Choroid plexus epithelial cell (primary cell): Measurements from ENCODE around the gene SLC7A6OS.
"Not testable (repeated sequence)": the region's sequence is repeated elsewhere in the genome, so short reads cannot be mapped to it uniquely, and the experiment has no call there.

Experiments
- DNase-seq: peaks from one replicate; pipeline ENCODE4 v3.0.0-alpha.2; 2010; ENCODE audit warnings: low read depth
- H3K4me3 ChIP-seq: 2 replicates; pipeline ENCODE4 v1.5.1; 2011; ENCODE audit warnings: low read depth, mild to moderate bottlenecking, control low read depth, low read length, moderate library complexity
- TF ChIP-seq, protein P1 (sequence below): conservative IDR thresholded peaks from 2 replicates; pipeline ENCODE4 v1.5.1; 2011; ENCODE audit warnings: low read depth, mild to moderate bottlenecking, control low read depth, inconsistent platforms, low read length, moderate library complexity

The SLC7A6OS gene

DNA sequence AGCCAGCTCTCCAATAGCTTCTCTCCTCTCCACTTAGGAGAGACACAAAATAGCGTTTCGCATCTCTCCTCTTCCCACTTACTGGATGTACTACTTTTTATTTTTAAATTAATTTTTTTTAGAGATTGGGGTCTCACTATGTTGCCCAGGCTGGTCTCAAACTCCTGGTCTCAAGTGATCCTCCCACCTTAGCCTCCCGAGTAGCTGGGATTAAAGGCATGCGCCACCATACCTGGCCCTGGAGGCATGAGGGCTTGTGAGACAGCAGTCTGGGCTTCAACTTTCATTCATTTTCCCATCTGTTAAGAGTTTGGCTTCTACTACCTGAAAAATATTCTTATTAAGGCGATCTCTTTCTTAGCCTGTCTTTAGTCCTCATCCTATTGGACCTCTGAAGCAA lies 18.3 kb downstream of the SLC7A6OS start:
- TF ChIP-seq, protein P1, sequence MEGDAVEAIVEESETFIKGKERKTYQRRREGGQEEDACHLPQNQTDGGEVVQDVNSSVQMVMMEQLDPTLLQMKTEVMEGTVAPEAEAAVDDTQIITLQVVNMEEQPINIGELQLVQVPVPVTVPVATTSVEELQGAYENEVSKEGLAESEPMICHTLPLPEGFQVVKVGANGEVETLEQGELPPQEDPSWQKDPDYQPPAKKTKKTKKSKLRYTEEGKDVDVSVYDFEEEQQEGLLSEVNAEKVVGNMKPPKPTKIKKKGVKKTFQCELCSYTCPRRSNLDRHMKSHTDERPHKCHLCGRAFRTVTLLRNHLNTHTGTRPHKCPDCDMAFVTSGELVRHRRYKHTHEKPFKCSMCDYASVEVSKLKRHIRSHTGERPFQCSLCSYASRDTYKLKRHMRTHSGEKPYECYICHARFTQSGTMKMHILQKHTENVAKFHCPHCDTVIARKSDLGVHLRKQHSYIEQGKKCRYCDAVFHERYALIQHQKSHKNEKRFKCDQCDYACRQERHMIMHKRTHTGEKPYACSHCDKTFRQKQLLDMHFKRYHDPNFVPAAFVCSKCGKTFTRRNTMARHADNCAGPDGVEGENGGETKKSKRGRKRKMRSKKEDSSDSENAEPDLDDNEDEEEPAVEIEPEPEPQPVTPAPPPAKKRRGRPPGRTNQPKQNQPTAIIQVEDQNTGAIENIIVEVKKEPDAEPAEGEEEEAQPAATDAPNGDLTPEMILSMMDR = no peak
- H3K4me3 ChIP-seq = no peak overlapping the region
- DNase-seq = no peak

GRCh38 chr16:68291227-68291626 lies 19.5 kb downstream of the SLC7A6OS start:
- no peak overlapping the region for H3K4me3 ChIP-seq
- DNase-seq = no peak
- TF ChIP-seq, protein P1 = no peak

GRCh38 chr16:68290450-68290849 lies 20.3 kb downstream of the SLC7A6OS start:
- TF ChIP-seq, protein P1 = no peak
- DNase-seq = no peak
- H3K4me3 ChIP-seq = no peak overlapping the region

- peak; percentile 23 for DNase-seq
- H3K4me3 ChIP-seq = no peak overlapping the region
- TF ChIP-seq, protein P1 = no peak
Measured at GRCh38 chr16:68289621-68290329, 21.0 kb downstream of the SLC7A6OS start.

- no peak overlapping the region for H3K4me3 ChIP-seq
- DNase-seq = no peak
Measured at GRCh38 chr16:68289202-68289601, 21.5 kb downstream of the SLC7A6OS start.

DNA sequence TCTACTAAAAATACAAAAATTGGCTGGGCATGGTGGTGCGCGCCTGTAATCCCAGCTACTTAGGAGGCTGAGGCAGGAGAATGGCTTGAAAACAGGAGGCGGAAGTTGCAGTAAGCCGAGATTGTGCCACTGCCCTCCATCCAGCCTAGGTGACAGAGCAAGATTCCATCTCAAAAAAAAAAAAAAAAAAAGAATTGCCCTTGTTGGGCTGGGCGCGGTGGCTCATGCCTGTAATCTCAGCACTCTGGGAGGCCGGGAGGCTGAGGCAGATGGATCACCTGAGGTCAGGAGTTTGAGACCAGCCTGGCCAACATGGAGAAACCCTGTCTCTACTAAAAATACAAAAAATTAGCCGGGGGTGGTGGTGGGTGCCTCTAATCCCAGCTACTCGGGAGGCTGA lies 21.9 kb downstream of the SLC7A6OS start:
- not testable (repeated sequence) for H3K4me3 ChIP-seq, DNase-seq

More at GRCh38 chr16:68289202-68289601, 21.5 kb downstream of the SLC7A6OS start:
- TF ChIP-seq, protein P1 = no peak

DNA sequence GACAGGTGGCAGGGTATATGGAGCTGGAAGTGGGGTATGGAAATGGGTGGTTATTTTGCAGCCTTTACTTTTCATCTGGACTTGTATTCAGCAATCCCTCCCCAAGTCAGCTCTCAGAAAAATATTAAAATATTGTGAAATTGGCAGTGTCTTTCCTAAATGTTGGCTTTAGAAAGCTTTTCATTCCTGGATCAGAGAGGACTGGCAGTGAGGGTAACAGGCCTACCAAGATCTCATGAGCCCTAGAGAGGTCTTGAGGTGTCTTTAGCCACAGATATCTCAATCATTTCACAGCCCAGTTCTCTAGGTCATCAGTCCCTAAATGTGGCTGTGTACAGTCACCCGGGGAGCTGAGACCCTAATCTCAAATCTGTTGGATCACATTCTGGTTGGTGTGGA lies 22.5 kb downstream of the SLC7A6OS start:
- no peak overlapping the region for H3K4me3 ChIP-seq
- DNase-seq = no peak
- TF ChIP-seq, protein P1 = no peak
